Prostate gland (tissue), 2 donors: ENCODE results near the gene AHSP. TPM values are rescaled to one million over a fixed set of nuclear protein-coding genes. Genes with fewer than 3 reads are reported as not detected.

Experiments
- DNase-seq: peaks from one replicate; pipeline ENCODE4 v3.0.0-alpha.2; 2019; ENCODE audit warnings: low spot score
- H3K27ac ChIP-seq, 2 donors: fragments of 200-600 bp; sonication (generic); 2 replicates each; pipeline ENCODE4 v1.5.1; 2017 to 2019
- H3K27me3 ChIP-seq: fragments of 200-600 bp; sonication (generic); replicated peaks from 2 replicates; pipeline ENCODE4 v1.5.1; 2019; ENCODE audit not compliant: insufficient read depth
- H3K36me3 ChIP-seq, 2 donors: fragments of 200-600 bp; sonication (generic); 1 replicate in 1 of 2; 2 replicates in 1 of 2; pipeline versions ENCODE4 v1.5.1 to v1.8.1; 2017 to 2019
- H3K4me1 ChIP-seq: fragments of 200-600 bp; sonication (generic); replicated peaks from 2 replicates; pipeline ENCODE4 v1.5.1; 2019
- H3K4me3 ChIP-seq, 2 donors: fragments of 200-600 bp; sonication (generic); 2 replicates each; pipeline ENCODE4 v1.5.1; 2017 to 2019
- H3K9me3 ChIP-seq: fragments of 200-600 bp; sonication (generic); 2 replicates; pipeline ENCODE4 v1.5.1; 2017
- POLR2A ChIP-seq: fragments of 450-650 bp; IDR thresholded peaks from one replicate; pipeline ENCODE4 v1.6.1; 2016; ENCODE audit warnings: antibody characterized with exemption, mild to moderate bottlenecking
- POLR2AphosphoS5 ChIP-seq: sonication (generic); formaldehyde crosslinking; IDR thresholded peaks from one replicate; pipeline ENCODE4 v1.6.1; 2017; ENCODE audit warnings: antibody characterized with exemption
- WGBS: methylation state at CpG from one replicate; pipeline ENCODE4 v1.1.5; 2018; 5-methylcytosine and 5-hydroxymethylcytosine counted together
- intact Hi-C: fragments of 100-400 bp; cut with DNase I; formaldehyde crosslinking; loops from one replicate; pipeline ENCODE4 v1.14.2; 2022
- total RNA-seq, 2 donors: library from RNA; depleted of rRNA; stranded (reverse); fragments of >200 nt; gene quantifications; one replicate each; pipeline ENCODE4 v1.1.0, GENCODE V29; 2016
- TF ChIP-seq, protein P1 (sequence below), 4 experiments: fragments of 200-600 bp in 2 of 4; fragments of 450-650 bp in 2 of 4; sonication (generic) in 2 of 4; IDR thresholded peaks; 1 replicate in 3 of 4; 2 replicates in 1 of 4; pipeline ENCODE4 v1.5.1; 2016 to 2019; ENCODE audit warnings: antibody characterized with exemption in 4 of 4, mild to moderate bottlenecking in 2 of 4, moderate library complexity in 2 of 4

AHSP gene
- total RNA-seq, 2 donors from 2014 or later: not detected

DNA sequence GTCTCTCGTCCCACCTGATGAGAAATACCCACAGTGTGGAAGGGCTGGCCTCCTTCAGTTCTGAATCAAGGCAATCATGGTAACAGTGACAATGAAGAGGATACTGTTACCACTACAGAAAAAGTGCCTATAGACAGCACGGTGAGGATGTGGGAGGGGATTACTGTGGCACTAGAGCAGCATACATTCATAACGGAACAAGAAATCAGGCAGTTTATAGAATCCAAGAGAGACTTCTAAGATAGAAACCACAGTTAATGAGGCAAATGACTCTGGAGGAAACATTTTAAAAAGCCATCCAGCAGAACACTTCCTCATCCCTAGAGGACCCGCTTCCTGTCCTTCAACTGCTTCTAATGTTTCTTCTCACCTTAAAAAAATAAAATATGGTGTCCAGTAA lies 22.2 kb upstream of the AHSP start:
- TF ChIP-seq, protein P1, sequence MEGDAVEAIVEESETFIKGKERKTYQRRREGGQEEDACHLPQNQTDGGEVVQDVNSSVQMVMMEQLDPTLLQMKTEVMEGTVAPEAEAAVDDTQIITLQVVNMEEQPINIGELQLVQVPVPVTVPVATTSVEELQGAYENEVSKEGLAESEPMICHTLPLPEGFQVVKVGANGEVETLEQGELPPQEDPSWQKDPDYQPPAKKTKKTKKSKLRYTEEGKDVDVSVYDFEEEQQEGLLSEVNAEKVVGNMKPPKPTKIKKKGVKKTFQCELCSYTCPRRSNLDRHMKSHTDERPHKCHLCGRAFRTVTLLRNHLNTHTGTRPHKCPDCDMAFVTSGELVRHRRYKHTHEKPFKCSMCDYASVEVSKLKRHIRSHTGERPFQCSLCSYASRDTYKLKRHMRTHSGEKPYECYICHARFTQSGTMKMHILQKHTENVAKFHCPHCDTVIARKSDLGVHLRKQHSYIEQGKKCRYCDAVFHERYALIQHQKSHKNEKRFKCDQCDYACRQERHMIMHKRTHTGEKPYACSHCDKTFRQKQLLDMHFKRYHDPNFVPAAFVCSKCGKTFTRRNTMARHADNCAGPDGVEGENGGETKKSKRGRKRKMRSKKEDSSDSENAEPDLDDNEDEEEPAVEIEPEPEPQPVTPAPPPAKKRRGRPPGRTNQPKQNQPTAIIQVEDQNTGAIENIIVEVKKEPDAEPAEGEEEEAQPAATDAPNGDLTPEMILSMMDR (IDR thresholded peaks at IDR 0.05): no peak
- TF ChIP-seq POLR2A (no peak), POLR2AphosphoS5 (no peak)
- Histone ChIP-seq H3K4me1 (peaks cover 8% of the 10 kb centered on the region), H3K9me3 (no peaks in the 10 kb centered on the region), H3K4me3 (no peak overlapping the region), H3K36me3 (no peaks in the 10 kb centered on the region), H3K27ac (no peak overlapping the region), H3K27me3 (no peaks in the 10 kb centered on the region)
- intact Hi-C loops: loop anchor here (5.0 to 10.0 kb wide), 2 partner anchors 197 to 369 kb away; partner anchors contain the start of gene ZNF267
- WGBS: 76% methylated on average over 4 of the region's 4 CpGs
- no peak for DNase-seq

DNA sequence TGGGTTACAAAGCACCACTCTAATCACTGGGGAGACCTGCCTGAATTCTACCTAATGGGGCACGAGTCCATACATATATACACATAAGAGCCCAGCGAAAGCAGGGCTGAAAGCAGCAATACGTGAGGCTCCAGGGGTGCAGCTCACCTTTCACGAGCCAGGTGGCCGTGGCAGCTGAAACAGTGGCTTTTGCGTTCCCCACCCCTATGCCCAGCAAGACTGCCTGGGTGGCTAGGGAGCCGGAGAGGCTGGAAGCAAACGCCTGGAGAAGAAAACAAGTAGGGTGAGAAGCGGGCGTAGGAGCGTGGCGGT lies 20.1 kb upstream of the AHSP start:
- WGBS: 2% methylated on average over 11 of the region's 12 CpGs
- Histone ChIP-seq H3K27me3 (no peaks in the 10 kb centered on the region), H3K27ac (peak overlapping the region; percentile 82 to 88), H3K36me3 (no peaks in the 10 kb centered on the region), H3K4me1 (peaks cover 8% of the 10 kb centered on the region), H3K9me3 (no peaks in the 10 kb centered on the region), H3K4me3 (peak overlapping the region; percentile 89 to 92)
- no peak for TF ChIP-seq POLR2A
- TF ChIP-seq POLR2AphosphoS5: no peak
- TF ChIP-seq, protein P1 (IDR thresholded peaks at IDR 0.05): no peak
- intact Hi-C loops: loop anchor here (5.0 to 10.0 kb wide), 2 partner anchors 195 to 367 kb away; partner anchors contain the start of gene ZNF267
- no peak for DNase-seq

DNA sequence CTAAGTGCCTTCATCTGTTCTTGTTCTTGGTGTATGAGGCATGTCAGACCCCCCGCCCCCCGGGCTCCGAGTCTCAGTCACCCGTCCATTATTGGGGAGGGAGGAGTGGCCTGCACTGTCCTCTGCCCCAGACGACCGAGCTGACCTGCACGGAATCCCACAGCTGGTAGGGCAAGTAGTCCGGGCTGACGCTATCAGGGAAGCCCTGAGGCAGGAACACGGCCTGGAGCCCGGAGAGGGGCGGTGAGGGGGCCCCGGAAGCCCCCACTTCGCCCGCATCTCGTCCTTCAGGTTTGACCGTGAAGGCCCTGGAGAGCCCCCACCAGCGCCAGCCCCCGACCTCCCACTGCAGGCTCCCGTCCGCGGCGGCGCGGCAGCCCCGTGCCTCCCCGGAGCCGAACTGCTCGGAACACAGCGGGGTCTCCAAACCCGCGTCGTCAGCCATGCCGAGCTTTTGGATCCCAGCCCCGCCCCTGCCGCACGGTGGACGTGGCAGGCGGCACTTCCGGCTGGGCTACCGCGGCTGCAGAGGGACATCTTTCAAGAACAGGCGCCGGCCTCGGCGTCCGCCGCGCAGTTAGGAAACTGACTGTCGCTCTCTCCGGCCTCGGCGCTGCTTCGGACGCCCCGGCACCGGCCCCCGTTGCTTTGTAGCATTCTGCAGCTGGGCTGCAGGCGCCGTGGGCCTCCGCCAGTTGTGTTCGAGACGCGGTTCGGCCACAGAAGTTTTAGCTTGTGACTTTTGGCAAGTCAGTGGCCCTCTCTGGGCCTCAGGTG lies 19.6 kb upstream of the AHSP start, which contains the start of gene RUSF1:
Gene RUSF1 (minus strand): TSS at position 463 of the 777 bp plus-strand sequence. CDS start 18 bp downstream, at position 445.
- DNase-seq: peak; percentile 91
- peak within 1 kb of the TSS; percentile 89 to 92 for H3K4me3 ChIP-seq
- no peaks in the 10 kb centered on the region for H3K9me3 ChIP-seq
- H3K27me3 ChIP-seq: no peaks in the 10 kb centered on the region
- TF ChIP-seq POLR2A: peak; percentile 85
- TF ChIP-seq, protein P1 (IDR thresholded peaks at IDR 0.05): peak in 2 of 4 experiments; percentile 6 to 28
- peak; percentile 96 for TF ChIP-seq POLR2AphosphoS5
- WGBS: under 1% methylated on average over 45 of the region's 65 CpGs
- H3K36me3 ChIP-seq: no peaks in the 10 kb centered on the region
- intact Hi-C loops: loop anchor here (5.0 to 10.0 kb wide), 2 partner anchors 194 to 367 kb away; partner anchors contain the start of gene ZNF267
- peaks cover 8% of the 10 kb centered on the region for H3K4me1 ChIP-seq
- H3K27ac ChIP-seq: peak within 1 kb of the TSS; percentile 82 to 88

DNA sequence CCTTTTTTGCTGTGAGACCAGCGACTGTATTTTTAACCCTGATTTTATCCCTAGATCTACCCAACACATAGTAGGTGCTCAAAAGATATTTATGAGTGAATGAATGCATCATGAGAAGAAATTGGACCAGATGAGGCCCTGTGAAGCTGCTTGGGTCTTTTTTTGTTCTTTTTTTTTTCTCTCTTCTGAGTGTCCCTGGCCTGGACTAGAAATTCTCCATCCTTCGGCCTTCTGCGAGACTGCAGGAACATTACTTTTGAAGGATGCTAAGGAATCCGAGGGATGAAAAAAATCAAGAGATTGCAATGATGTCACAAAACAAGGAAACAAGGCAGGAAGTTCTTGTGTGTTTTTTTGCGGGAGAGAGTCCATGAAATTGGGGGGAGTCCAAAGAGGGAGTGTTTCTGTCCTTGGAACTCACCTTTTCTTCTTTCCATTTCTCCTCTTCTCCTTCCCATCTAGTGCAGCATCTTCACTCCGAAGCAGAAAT lies 18.9 kb upstream of the AHSP start:
- H3K4me1 ChIP-seq: peaks cover 8% of the 10 kb centered on the region
- H3K27me3 ChIP-seq: no peaks in the 10 kb centered on the region
- H3K36me3 ChIP-seq: no peaks in the 10 kb centered on the region
- no peaks in the 10 kb centered on the region for H3K9me3 ChIP-seq
- intact Hi-C loops: loop anchor here (5.0 to 10.0 kb wide), 2 partner anchors 194 to 366 kb away; partner anchors contain the start of gene ZNF267
- H3K4me3 ChIP-seq: peak overlapping the region; percentile 89 to 92
- 13% methylated on average over 6 of the region's 6 CpGs for WGBS
- H3K27ac ChIP-seq: peak overlapping the region; percentile 82 to 88
- TF ChIP-seq POLR2AphosphoS5 (no peak), POLR2A (no peak)
- TF ChIP-seq, protein P1 (IDR thresholded peaks at IDR 0.05): no peak
- no peak for DNase-seq
